Gastroesophageal sphincter (tissue), 4 donors: ENCODE results near the gene TNFRSF17. TPM values are rescaled to one million over a fixed set of nuclear protein-coding genes. Genes with fewer than 3 reads are reported as not detected.
"Not testable (repeated sequence)": the region's sequence is repeated elsewhere in the genome, so short reads cannot be mapped to it uniquely, and the experiment has no call there.

Experiments
- ATAC-seq: fragments of 150-250 bp; one replicate; pipeline ENCODE4 v1.9.1; 2016; ENCODE audit warnings: mild to moderate bottlenecking, moderate library complexity
- H3K27ac ChIP-seq, 4 donors: fragments of 200-600 bp; sonication (generic) in 3 of 4; 1 replicate in 3 of 4; 2 replicates in 1 of 4; pipeline ENCODE4 v1.5.1; 2016 to 2019
- H3K27me3 ChIP-seq: fragments of 200-600 bp; sonication (generic); one replicate; pipeline ENCODE4 v1.5.1; 2019
- H3K36me3 ChIP-seq, 2 donors: fragments of 200-600 bp; sonication (generic); one replicate each; pipeline ENCODE4 v1.5.1; 2019; ENCODE audit warnings: control low read depth in 1 of 2
- H3K4me1 ChIP-seq, 3 donors: fragments of 200-600 bp; sonication (generic); 1 replicate in 2 of 3; 2 replicates in 1 of 3; pipeline ENCODE4 v1.5.1; 2016 to 2019; ENCODE audit warnings: control low read depth in 2 of 3
- H3K4me3 ChIP-seq, 2 donors: fragments of 200-600 bp; sonication (generic); one replicate each; pipeline ENCODE4 v1.5.1; 2019; ENCODE audit warnings: mild to moderate bottlenecking in 1 of 2, moderate library complexity in 1 of 2
- H3K9me3 ChIP-seq, 3 donors: fragments of 200-600 bp; sonication (generic); one replicate each; pipeline ENCODE4 v1.5.1; 2017 to 2019; ENCODE audit warnings: control low read depth in 2 of 3
- EP300 ChIP-seq: sonication (generic); formaldehyde crosslinking; IDR thresholded peaks from one replicate; pipeline ENCODE4 v1.6.1; 2017; ENCODE audit warnings: antibody characterized with exemption, mild to moderate bottlenecking
- POLR2A ChIP-seq, 2 donors: fragments of 450-650 bp; IDR thresholded peaks; one replicate each; pipeline ENCODE4 v1.6.1; 2017; ENCODE audit warnings: antibody characterized with exemption in 2 of 2, mild to moderate bottlenecking in 2 of 2, moderate library complexity in 1 of 2
- POLR2AphosphoS5 ChIP-seq: sonication (generic); formaldehyde crosslinking; IDR thresholded peaks from one replicate; pipeline ENCODE4 v1.6.1; 2017; ENCODE audit warnings: antibody characterized with exemption
- WGBS, 2 donors: methylation state at CpG; one replicate each; pipeline ENCODE4 v1.1.5; 2018; ENCODE audit warnings: low coverage in 1 of 2; 5-methylcytosine and 5-hydroxymethylcytosine counted together
- total RNA-seq, 4 donors: library from RNA; depleted of rRNA; stranded (reverse); fragments of >200 nt; gene quantifications; one replicate each; pipeline ENCODE4 v1.1.0, GENCODE V29; 2016
- TF ChIP-seq, protein P1 (sequence below), 4 experiments: fragments of 200-600 bp in 2 of 4; fragments of 450-650 bp in 2 of 4; sonication (generic) in 1 of 4; IDR thresholded peaks; one replicate each; pipeline ENCODE4 v1.5.1; 2017 to 2019; ENCODE audit warnings: antibody characterized with exemption in 4 of 4, mild to moderate bottlenecking in 2 of 4, moderate library complexity in 2 of 4

TNFRSF17 gene
- total RNA-seq, 4 donors from 2014 or later = 0.45 TPM; not detected in 3

GRCh38 chr16:11946433-11946832 is 18.6 kb upstream of the TNFRSF17 start:
- TF ChIP-seq EP300 = no peak
- TF ChIP-seq POLR2A (IDR thresholded peaks at IDR 0.05) = no peak
- TF ChIP-seq POLR2AphosphoS5 = no peak
- TF ChIP-seq, protein P1, sequence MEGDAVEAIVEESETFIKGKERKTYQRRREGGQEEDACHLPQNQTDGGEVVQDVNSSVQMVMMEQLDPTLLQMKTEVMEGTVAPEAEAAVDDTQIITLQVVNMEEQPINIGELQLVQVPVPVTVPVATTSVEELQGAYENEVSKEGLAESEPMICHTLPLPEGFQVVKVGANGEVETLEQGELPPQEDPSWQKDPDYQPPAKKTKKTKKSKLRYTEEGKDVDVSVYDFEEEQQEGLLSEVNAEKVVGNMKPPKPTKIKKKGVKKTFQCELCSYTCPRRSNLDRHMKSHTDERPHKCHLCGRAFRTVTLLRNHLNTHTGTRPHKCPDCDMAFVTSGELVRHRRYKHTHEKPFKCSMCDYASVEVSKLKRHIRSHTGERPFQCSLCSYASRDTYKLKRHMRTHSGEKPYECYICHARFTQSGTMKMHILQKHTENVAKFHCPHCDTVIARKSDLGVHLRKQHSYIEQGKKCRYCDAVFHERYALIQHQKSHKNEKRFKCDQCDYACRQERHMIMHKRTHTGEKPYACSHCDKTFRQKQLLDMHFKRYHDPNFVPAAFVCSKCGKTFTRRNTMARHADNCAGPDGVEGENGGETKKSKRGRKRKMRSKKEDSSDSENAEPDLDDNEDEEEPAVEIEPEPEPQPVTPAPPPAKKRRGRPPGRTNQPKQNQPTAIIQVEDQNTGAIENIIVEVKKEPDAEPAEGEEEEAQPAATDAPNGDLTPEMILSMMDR (IDR thresholded peaks at IDR 0.05) = no peak
- WGBS, 2 donors = 63 to 71% methylated on average over 2 to 3 of the region's 3 CpGs
- Histone ChIP-seq H3K4me1 (no peaks in the 10 kb centered on the region), H3K4me3 (no peak overlapping the region), H3K27ac (no peak overlapping the region), H3K9me3 (no peaks in the 10 kb centered on the region), H3K27me3 (no peaks in the 10 kb centered on the region), H3K36me3 (no peaks in the 10 kb centered on the region)
- no peak for ATAC-seq

DNA sequence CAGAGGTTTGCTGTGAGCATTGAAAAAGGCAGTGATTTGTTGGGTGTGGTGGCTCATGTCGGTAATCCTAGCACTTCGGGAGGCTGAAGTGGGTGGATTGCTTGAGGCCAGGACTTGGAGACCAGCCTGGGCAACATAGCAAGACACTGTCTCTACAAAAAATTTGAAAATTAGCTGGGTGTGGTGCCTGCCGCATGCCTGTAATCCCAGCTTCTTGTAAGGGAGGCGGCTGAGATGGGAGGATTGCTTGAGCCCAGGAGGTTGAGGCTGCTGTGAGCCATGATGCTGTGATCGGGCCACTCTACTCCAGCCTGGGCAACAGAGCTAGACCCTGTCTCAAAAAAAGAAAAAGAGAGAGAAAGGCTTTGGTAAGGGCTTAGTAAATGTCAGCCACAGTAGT is 16.2 kb upstream of the TNFRSF17 start:
- no peak for ATAC-seq
- Histone ChIP-seq H3K36me3 (no peaks in the 10 kb centered on the region), H3K27ac (no peak overlapping the region), H3K27me3 (no peaks in the 10 kb centered on the region), H3K9me3 (no peaks in the 10 kb centered on the region), H3K4me1 (no peaks in the 10 kb centered on the region), H3K4me3 (no peak overlapping the region)
- no peak for TF ChIP-seq POLR2A (IDR thresholded peaks at IDR 0.05)
- TF ChIP-seq EP300 = no peak
- TF ChIP-seq POLR2AphosphoS5 = no peak
- TF ChIP-seq, protein P1 (IDR thresholded peaks at IDR 0.05) = no peak
- 71 to 84% methylated on average over 3 to 5 of the region's 5 CpGs for WGBS, 2 donors

DNA sequence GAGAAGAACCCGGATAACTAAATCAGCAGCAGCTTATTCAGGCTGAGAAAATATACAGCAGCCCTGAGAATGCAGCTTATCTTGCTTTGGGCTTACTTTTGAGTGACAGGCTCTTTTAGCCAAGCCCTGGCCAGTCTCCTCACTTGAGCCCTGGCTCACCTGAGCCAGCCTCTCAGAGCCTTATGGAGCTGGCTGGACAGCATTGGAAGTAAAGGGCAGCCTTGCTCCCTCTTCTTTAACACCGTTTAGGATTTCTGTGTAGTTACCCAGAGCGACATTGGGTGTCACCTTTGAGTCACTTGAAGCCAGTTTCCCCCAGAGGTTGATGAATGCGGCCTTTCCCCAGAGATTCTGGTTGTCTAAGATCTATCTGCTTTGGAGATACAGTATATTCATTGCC is 15.5 kb upstream of the TNFRSF17 start:
- no peaks in the 10 kb centered on the region for H3K36me3 ChIP-seq
- no peak overlapping the region for H3K27ac ChIP-seq
- no peaks in the 10 kb centered on the region for H3K9me3 ChIP-seq
- TF ChIP-seq POLR2A (IDR thresholded peaks at IDR 0.05) = no peak
- TF ChIP-seq, protein P1 (IDR thresholded peaks at IDR 0.05) = peak in 2 of 4 experiments; percentile 5 to 32
- no peaks in the 10 kb centered on the region for H3K4me1 ChIP-seq
- H3K4me3 ChIP-seq = no peak overlapping the region
- H3K27me3 ChIP-seq = no peaks in the 10 kb centered on the region
- ATAC-seq = peak; percentile 34
- WGBS, 2 donors = 57% methylated on average over 1 of the region's 4 CpGs; no CpG with 5 or more reads in 1 of the 2 donors

DNA sequence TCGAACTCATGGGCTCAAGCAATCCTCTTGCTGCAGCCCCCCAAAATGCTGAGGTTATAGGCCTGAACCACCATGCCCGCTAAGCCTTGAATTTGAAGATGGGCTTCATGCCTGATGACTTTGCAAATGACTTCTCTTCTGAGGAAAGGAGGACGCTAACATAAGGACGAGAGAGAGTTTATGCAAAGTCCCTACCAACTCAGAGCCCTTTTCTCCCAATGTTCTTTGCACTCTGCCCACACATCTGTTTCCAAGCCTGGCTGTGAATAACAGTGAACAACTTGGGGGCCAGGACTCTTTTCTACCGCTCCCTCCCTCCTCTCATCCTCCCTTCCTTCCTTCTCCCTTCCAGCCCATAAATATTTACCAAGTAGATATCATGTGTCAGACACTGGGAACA is 14.6 kb upstream of the TNFRSF17 start:
- no peak for ATAC-seq
- H3K27me3 ChIP-seq = no peaks in the 10 kb centered on the region
- TF ChIP-seq POLR2AphosphoS5 = no peak
- TF ChIP-seq, protein P1 (IDR thresholded peaks at IDR 0.05) = no peak
- no peak for TF ChIP-seq EP300
- no peak for TF ChIP-seq POLR2A (IDR thresholded peaks at IDR 0.05)
- no peaks in the 10 kb centered on the region for H3K4me1 ChIP-seq
- H3K36me3 ChIP-seq = no peaks in the 10 kb centered on the region
- no peaks in the 10 kb centered on the region for H3K9me3 ChIP-seq
- WGBS, 2 donors = 27 to 69% methylated on average over 2 to 5 of the region's 5 CpGs
- no peak overlapping the region for H3K27ac ChIP-seq
- H3K4me3 ChIP-seq = no peak overlapping the region

GRCh38 chr16:11953576-11953975 is 11.4 kb upstream of the TNFRSF17 start:
- not testable (repeated sequence) for H3K9me3 ChIP-seq, H3K27me3 ChIP-seq, H3K36me3 ChIP-seq, H3K4me1 ChIP-seq, H3K4me3 ChIP-seq, ATAC-seq, H3K27ac ChIP-seq
- 81 to 94% methylated on average over 3 to 8 of the region's 8 CpGs for WGBS, 2 donors

- WGBS, 2 donors = 31 to 32% methylated on average over 4 to 7 of the region's 8 CpGs
- peak; percentile 86 for ATAC-seq
These were observed 9.3 kb upstream of the TNFRSF17 start for GRCh38 chr16:11955713-11956123.

More at GRCh38 chr16:11955713-11956123, 9.3 kb upstream of the TNFRSF17 start:
- no peak for TF ChIP-seq POLR2AphosphoS5
- TF ChIP-seq, protein P1 (IDR thresholded peaks at IDR 0.05) = no peak
- TF ChIP-seq EP300 = no peak
- TF ChIP-seq POLR2A (IDR thresholded peaks at IDR 0.05) = no peak
- peaks cover 3% of the 10 kb centered on the region for H3K27me3 ChIP-seq
- H3K36me3 ChIP-seq = no peaks in the 10 kb centered on the region
- no peaks in the 10 kb centered on the region for H3K9me3 ChIP-seq
- H3K4me1 ChIP-seq = no peaks in the 10 kb centered on the region
- H3K27ac ChIP-seq = peak overlapping the region in 1 of 4 donors; percentile 64
- H3K4me3 ChIP-seq = no peak overlapping the region
